ENCODE data around the gene COL13A1.

The COL13A1 gene

DNA sequence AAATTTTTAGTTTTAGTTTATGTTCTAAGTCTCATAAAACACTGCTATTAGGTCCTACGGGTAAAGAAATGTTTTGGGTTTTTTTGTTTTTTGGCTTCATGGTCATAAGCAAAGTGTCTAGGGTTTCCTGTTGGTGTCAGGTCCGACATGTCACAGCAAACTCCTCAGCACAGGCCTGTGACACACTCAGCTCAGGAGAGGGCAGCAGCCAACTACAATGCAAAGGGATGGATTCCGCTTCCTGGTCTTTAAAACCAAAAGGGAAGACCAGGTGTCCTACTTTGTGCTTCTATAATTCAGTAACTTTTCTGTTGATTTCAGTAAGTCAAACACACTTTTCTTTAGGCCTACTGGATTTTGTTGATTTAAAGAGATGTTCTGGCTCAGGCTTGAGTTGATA, 167.1 kb downstream of the COL13A1 start:
- Histone ChIP-seq H3K4me3 (ENCODE audit: low read depth, low read length) (no peak overlapping the region), H3K9ac (ENCODE audit: low read depth, low read length) (no peak overlapping the region), H3K9me3 (ENCODE audit: control insufficient read depth, insufficient read depth, low read length) (no peaks in the 10 kb centered on the region), H3K27me3 (ENCODE audit: control insufficient read depth, insufficient read depth, low read length) (no peaks in the 10 kb centered on the region; the same call in 1 of the 2 replicates), H3K4me1 (ENCODE audit: control insufficient read depth, insufficient read depth, low read length) (0 out of 2 replicates have a peak, but pooled peaks cover 5% of the 10 kb centered on the region), H3K27ac (ENCODE audit: low read depth, low read length) (no peak overlapping the region), H3K36me3 (ENCODE audit: control insufficient read depth, insufficient read depth, low read length) (no peaks in the 10 kb centered on the region)

DNA sequence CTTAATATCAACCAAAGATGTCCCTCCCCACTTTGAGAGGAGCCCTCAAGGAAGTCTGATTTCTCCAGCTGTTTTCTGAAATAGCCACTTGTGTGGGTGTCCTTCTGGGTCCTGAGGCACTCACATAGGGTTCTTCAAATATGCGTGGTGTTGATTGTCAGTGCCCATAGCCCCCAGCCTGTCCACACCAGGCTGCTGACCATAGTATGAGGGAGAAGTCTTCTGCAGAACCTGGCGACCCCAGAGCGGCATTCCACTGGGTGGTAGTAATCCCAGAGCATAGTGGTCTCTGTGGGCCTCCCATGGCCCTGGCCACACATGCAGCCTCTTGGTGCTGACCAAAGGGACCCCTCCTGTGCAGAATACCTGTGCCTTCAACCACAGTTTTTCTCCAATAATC, 168.3 kb downstream of the COL13A1 start:
- Histone ChIP-seq H3K27ac (ENCODE audit: low read depth, low read length) (no peak overlapping the region), H3K4me1 (ENCODE audit: control insufficient read depth, insufficient read depth, low read length) (0 out of 2 replicates have a peak, but pooled peaks cover 5% of the 10 kb centered on the region), H3K9ac (ENCODE audit: low read depth, low read length) (no peak overlapping the region), H3K4me3 (ENCODE audit: low read depth, low read length) (no peak overlapping the region), H3K27me3 (ENCODE audit: control insufficient read depth, insufficient read depth, low read length) (no peaks in the 10 kb centered on the region; the same call in 1 of the 2 replicates), H3K9me3 (ENCODE audit: control insufficient read depth, insufficient read depth, low read length) (no peaks in the 10 kb centered on the region), H3K36me3 (ENCODE audit: control insufficient read depth, insufficient read depth, low read length) (no peaks in the 10 kb centered on the region)

DNA sequence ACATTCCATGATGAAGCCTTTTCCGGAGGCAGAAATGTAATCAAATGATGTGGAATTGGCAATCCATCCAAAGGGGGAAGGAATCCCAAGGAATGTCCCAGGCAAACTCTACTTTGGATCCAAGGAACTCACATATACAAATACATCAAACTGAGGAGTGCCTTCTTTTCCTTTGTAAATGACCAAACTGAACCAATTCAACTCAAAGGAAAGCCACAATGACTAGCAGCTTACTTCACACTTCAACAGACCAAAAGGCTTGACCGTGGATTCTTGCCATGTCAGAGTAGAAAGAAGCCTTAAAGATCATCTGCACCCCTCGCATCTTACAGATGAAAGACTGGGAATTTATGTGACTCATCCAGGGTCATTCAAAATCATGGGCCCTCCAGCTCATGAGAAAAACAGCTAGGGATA, 171.3 kb downstream of the COL13A1 start:
- Histone ChIP-seq H3K27ac (ENCODE audit: low read depth, low read length) (no peak overlapping the region), H3K9ac (ENCODE audit: low read depth, low read length) (no peak overlapping the region), H3K36me3 (ENCODE audit: control insufficient read depth, insufficient read depth, low read length) (no peaks in the 10 kb centered on the region), H3K27me3 (ENCODE audit: control insufficient read depth, insufficient read depth, low read length) (no peaks in the 10 kb centered on the region; the same call in 1 of the 2 replicates), H3K4me3 (ENCODE audit: low read depth, low read length) (no peak overlapping the region), H3K4me1 (ENCODE audit: control insufficient read depth, insufficient read depth, low read length) (0 out of 2 replicates have a peak, but pooled peaks cover 5% of the 10 kb centered on the region), H3K9me3 (ENCODE audit: control insufficient read depth, insufficient read depth, low read length) (no peaks in the 10 kb centered on the region)

DNA sequence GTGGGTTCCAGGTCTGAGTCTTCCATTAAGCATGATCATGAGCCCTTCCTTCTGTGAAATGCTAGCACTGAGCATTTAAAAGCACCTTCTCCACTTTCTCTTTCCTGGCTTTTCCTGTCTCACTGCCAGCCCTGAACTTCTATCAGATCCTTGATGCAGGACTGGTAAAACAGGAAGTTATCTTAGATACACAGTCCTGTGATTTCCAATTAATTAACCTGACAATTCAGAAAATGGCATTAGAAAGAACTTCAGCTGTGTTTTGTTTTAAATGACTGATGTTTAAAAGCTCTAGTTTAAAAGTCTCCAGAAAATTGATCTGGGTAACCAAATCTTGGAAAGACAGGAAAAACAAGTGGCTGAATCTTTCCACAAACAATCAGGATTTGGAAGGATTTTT, 172.0 kb downstream of the COL13A1 start:
- Histone ChIP-seq H3K36me3 (ENCODE audit: control insufficient read depth, insufficient read depth, low read length) (no peaks in the 10 kb centered on the region), H3K4me1 (ENCODE audit: control insufficient read depth, insufficient read depth, low read length) (0 out of 2 replicates have a peak, but pooled peaks cover 5% of the 10 kb centered on the region), H3K9me3 (ENCODE audit: control insufficient read depth, insufficient read depth, low read length) (no peaks in the 10 kb centered on the region), H3K9ac (ENCODE audit: low read depth, low read length) (no peak overlapping the region), H3K27ac (ENCODE audit: low read depth, low read length) (no peak overlapping the region), H3K27me3 (ENCODE audit: control insufficient read depth, insufficient read depth, low read length) (no peaks in the 10 kb centered on the region; the same call in 1 of the 2 replicates), H3K4me3 (ENCODE audit: low read depth, low read length) (no peak overlapping the region)

DNA sequence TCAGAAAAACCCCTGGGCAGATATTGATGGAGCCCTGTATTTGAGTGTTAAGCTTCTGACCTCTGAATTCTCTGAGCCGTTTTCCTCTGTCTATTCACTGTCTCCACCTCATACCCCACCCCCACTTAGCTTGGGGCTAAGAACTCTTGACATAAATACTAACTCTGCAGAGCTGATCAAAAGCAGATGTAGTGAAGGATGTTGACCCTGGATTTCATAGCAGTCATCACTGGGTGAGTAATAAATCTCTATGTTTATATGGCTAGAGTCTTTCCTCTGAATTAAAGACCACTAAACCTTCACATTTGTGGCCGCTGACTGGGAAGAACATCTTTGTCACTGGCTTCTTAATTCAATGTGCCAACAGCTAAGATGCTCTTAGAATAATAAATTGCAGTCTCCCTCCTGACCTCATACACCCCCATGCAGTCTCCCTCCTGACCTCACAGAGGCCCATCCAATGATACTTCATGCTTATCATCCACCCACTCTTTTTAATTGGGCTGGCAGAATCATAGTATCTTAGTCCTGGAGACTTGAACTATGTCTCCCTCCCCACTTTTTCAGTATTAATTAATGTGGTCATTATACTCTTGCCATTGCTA, 172.9 kb downstream of the COL13A1 start:
- Histone ChIP-seq H3K36me3 (ENCODE audit: control insufficient read depth, insufficient read depth, low read length) (no peaks in the 10 kb centered on the region), H3K4me1 (ENCODE audit: control insufficient read depth, insufficient read depth, low read length) (no peaks in the 10 kb centered on the region), H3K9me3 (ENCODE audit: control insufficient read depth, insufficient read depth, low read length) (no peaks in the 10 kb centered on the region), H3K27me3 (ENCODE audit: control insufficient read depth, insufficient read depth, low read length) (no peaks in the 10 kb centered on the region; the same call in 1 of the 2 replicates), H3K4me3 (ENCODE audit: low read depth, low read length) (no peak overlapping the region), H3K9ac (ENCODE audit: low read depth, low read length) (no peak overlapping the region), H3K27ac (ENCODE audit: low read depth, low read length) (no peak overlapping the region)

DNA sequence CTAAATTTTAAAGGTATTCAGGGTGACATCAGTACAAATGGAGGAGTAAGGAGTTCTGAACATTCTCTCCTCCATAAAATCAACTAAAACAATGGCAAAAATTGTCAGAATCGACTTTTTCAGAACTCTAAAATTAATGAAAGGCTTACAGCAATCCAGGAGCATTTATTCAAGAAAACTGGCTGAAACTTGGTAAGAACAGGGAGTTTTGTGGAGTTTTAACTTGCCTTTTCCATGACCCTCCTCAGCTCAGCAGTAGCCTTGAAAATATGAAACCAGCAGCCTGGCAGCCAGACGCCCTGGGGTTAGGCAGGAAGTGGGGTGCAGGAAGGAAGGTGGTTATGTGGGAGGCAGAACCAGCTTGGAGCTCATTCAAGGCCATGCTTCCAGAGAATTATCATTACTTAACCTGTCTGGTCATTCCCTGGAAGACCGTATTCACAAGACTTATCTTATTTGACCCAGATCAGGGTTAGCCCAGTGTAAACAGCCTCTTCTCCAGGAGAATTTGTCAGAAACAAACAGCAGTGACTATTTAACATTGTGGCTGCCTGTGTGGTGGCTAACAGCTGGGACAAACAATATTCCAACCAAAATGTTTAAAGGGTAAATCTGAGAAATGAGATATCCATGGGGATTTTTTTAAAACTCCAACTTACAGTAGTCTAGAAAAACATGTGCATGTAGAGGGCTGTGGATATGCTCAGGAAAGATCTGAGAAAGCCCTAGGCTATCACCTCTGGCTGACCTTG, 175.3 kb downstream of the COL13A1 start:
- Histone ChIP-seq H3K4me1 (ENCODE audit: control insufficient read depth, insufficient read depth, low read length) (no peaks in the 10 kb centered on the region), H3K27ac (ENCODE audit: low read depth, low read length) (no peak overlapping the region), H3K9ac (ENCODE audit: low read depth, low read length) (no peak overlapping the region), H3K9me3 (ENCODE audit: control insufficient read depth, insufficient read depth, low read length) (no peaks in the 10 kb centered on the region), H3K4me3 (ENCODE audit: low read depth, low read length) (no peak overlapping the region), H3K27me3 (ENCODE audit: control insufficient read depth, insufficient read depth, low read length) (no peaks in the 10 kb centered on the region), H3K36me3 (ENCODE audit: control insufficient read depth, insufficient read depth, low read length) (no peaks in the 10 kb centered on the region)

DNA sequence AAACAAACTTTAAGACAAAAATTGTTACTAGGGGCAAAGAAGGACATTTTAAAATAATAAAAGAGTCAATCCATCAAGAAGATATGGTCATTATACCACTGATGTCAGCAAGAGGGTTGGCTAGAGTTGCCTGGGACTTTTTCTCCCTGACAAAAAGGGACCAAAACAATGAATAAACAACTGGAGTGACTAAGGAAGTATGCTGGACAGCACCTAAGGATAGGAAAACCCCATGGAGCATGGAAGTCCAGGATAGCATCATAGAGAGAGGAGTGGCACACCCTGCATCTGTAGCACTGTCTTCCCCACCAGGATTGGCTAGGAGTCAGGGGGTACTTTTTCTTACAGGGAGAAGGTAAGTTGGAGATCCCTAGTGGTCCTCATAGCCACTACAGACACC, 177.5 kb downstream of the COL13A1 start:
- H3K9me3 ChIP-seq (ENCODE audit: control insufficient read depth, insufficient read depth, low read length) = no peaks in the 10 kb centered on the region
- H3K4me3 ChIP-seq (ENCODE audit: low read depth, low read length) = no peak overlapping the region
- H3K4me1 ChIP-seq (ENCODE audit: control insufficient read depth, insufficient read depth, low read length) = no peaks in the 10 kb centered on the region
- no peak overlapping the region for H3K9ac ChIP-seq (ENCODE audit: low read depth, low read length)
- H3K36me3 ChIP-seq (ENCODE audit: control insufficient read depth, insufficient read depth, low read length) = no peaks in the 10 kb centered on the region
- no peaks in the 10 kb centered on the region for H3K27me3 ChIP-seq (ENCODE audit: control insufficient read depth, insufficient read depth, low read length)
- no peak overlapping the region for H3K27ac ChIP-seq (ENCODE audit: low read depth, low read length)

DNA sequence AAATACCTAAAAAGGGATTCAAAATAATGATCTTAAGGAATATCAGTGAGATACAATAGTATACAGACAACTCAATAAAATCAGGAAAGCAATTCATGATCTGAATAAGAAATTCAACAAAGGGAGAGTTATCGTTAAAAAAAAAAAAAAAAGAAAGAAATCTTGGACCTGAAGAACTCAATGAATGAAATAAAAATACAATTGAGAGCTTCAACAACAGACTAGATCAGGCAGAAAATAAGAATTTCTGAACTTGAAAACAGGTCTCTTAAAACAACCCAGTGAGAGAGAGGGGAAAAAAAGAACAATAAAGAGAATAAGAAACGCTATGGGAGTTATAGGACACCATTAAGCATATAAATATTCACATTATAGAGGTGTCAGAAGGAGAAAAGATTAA, 179.0 kb downstream of the COL13A1 start:
- Histone ChIP-seq H3K36me3 (ENCODE audit: control insufficient read depth, insufficient read depth, low read length) (no peaks in the 10 kb centered on the region), H3K4me3 (ENCODE audit: low read depth, low read length) (no peak overlapping the region), H3K9ac (ENCODE audit: low read depth, low read length) (no peak overlapping the region), H3K27ac (ENCODE audit: low read depth, low read length) (no peak overlapping the region), H3K27me3 (ENCODE audit: control insufficient read depth, insufficient read depth, low read length) (no peaks in the 10 kb centered on the region), H3K4me1 (ENCODE audit: control insufficient read depth, insufficient read depth, low read length) (no peaks in the 10 kb centered on the region), H3K9me3 (ENCODE audit: control insufficient read depth, insufficient read depth, low read length) (no peaks in the 10 kb centered on the region)

DNA sequence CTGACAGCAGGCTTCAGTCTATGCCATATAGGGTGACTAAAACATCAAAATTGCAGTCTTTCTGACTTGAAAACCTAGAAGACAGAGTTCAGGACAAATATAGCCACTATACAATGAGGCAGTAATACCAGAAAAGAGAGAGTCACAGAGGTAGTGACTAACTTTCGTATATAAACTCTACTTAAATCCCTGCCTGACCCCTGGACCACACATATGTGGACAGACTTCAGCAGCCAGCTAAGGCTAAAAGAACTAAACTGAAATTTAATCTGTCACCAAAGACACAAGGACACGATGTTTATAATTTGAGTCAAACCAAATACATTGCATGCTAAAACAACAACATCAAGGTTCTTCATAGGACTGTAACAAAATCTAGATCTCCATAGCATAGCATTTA, 186.4 kb downstream of the COL13A1 start:
- no peaks in the 10 kb centered on the region for H3K36me3 ChIP-seq (ENCODE audit: control insufficient read depth, insufficient read depth, low read length)
- H3K4me1 ChIP-seq (ENCODE audit: control insufficient read depth, insufficient read depth, low read length) = no peaks in the 10 kb centered on the region
- no peaks in the 10 kb centered on the region for H3K9me3 ChIP-seq (ENCODE audit: control insufficient read depth, insufficient read depth, low read length)
- no peak overlapping the region for H3K9ac ChIP-seq (ENCODE audit: low read depth, low read length)
- H3K27me3 ChIP-seq (ENCODE audit: control insufficient read depth, insufficient read depth, low read length) = no peaks in the 10 kb centered on the region; the same call in 1 of the 2 replicates
- no peak overlapping the region for H3K4me3 ChIP-seq (ENCODE audit: low read depth, low read length)
- H3K27ac ChIP-seq (ENCODE audit: low read depth, low read length) = no peak overlapping the region

DNA sequence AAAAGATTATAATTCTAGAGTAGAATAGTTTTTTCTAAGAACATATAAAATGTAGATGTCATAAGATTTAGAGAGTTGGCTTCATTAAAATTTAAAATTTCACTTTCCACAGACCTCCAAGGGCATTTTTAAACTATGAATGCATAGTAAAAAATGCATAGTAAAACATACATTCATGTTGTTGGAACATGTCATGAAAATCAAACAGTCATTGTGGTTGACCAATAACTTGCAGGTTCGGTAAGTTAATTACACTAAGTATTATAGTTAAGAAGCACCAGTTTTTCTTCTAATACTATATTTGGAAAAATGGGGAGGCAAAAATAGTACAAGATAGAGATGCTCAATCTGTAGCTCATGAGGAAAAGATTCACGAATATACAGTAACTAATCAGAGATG, 189.4 kb downstream of the COL13A1 start:
- Histone ChIP-seq H3K36me3 (ENCODE audit: control insufficient read depth, insufficient read depth, low read length) (no peaks in the 10 kb centered on the region), H3K4me3 (ENCODE audit: low read depth, low read length) (no peak overlapping the region), H3K9me3 (ENCODE audit: control insufficient read depth, insufficient read depth, low read length) (no peaks in the 10 kb centered on the region), H3K4me1 (ENCODE audit: control insufficient read depth, insufficient read depth, low read length) (no peaks in the 10 kb centered on the region), H3K9ac (ENCODE audit: low read depth, low read length) (no peak overlapping the region), H3K27me3 (ENCODE audit: control insufficient read depth, insufficient read depth, low read length) (no peaks in the 10 kb centered on the region; the same call in 1 of the 2 replicates), H3K27ac (ENCODE audit: low read depth, low read length) (no peak overlapping the region)

DNA sequence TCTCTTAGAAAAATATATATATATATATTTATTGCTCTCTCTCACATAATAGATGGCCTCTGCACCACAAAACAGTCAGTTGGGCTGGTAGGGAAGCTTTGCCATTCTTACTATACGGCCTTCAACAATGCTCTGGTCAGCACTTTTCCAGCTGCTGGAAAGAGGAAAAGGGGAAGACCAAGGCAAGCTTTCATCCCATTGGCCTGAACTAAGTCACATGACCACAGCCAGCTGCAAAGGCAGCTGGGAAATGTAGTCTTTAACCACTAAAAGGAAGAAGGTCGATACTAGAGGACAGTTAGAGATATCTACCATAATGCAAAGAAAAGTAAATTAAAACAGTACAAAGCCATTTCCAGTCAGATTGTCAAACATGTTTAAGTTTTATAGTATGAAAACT, 192.6 kb downstream of the COL13A1 start:
- H3K4me3 ChIP-seq (ENCODE audit: low read depth, low read length) = no peak overlapping the region
- H3K9ac ChIP-seq (ENCODE audit: low read depth, low read length) = no peak overlapping the region
- no peaks in the 10 kb centered on the region for H3K9me3 ChIP-seq (ENCODE audit: control insufficient read depth, insufficient read depth, low read length)
- H3K36me3 ChIP-seq (ENCODE audit: control insufficient read depth, insufficient read depth, low read length) = no peaks in the 10 kb centered on the region
- H3K27me3 ChIP-seq (ENCODE audit: control insufficient read depth, insufficient read depth, low read length) = no peaks in the 10 kb centered on the region
- no peak overlapping the region for H3K27ac ChIP-seq (ENCODE audit: low read depth, low read length)
- no peaks in the 10 kb centered on the region for H3K4me1 ChIP-seq (ENCODE audit: control insufficient read depth, insufficient read depth, low read length)
